ENCODE data around the gene EYS.
"Not testable (repeated sequence)": the region's sequence is repeated elsewhere in the genome, so short reads cannot be mapped to it uniquely, and the experiment has no call there.

Gene EYS

DNA sequence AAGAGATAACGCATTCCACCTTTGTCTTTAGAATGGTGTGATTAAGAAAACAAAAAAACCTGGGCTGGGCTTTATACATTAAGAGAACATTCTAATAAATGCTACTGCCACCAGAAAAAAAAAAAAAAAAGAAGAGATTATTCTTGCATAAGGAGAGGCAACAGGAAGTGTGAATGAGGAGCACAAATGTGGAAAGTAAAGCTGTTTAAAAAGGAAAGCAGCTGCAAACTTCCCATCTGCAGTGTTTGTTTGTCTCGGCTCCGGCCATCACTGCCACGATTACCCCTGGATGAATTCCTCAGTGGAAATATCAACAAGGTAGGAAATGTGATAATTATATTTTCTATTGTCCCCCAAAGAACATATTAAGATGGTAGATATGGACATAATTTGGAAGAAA is 1847.5 kb downstream of the EYS start:
- no peak for DNase-seq (ENCODE audit: insufficient read length, low spot score)
- no peak for FAIRE-seq
- no peak for TF ChIP-seq POLR2A (IDR thresholded peaks at IDR 0.05; ENCODE audit: low read depth, low read length)

DNA sequence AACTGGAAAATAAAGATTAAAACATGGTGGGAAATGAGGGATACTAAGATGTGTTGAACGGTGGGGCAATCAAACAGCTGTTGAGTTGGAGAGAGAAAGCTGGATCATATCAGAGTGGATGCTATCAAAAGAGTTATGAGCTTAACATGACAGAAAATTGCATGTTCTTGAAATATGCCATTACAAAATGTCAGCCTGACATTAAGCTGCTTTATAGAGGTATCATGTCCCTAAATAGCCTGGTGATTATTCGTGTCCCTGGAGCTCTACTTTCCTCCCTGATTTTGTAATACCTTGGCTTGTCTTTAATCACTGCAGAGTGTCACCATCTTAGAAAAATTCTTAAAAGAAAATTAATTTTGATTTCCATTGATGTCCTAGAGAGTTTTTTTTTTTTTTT is 1848.3 kb downstream of the EYS start:
- DNase-seq (ENCODE audit: insufficient read length, low spot score) = no peak
- no peak for FAIRE-seq
- TF ChIP-seq POLR2A (IDR thresholded peaks at IDR 0.05; ENCODE audit: low read depth, low read length) = no peak

DNA sequence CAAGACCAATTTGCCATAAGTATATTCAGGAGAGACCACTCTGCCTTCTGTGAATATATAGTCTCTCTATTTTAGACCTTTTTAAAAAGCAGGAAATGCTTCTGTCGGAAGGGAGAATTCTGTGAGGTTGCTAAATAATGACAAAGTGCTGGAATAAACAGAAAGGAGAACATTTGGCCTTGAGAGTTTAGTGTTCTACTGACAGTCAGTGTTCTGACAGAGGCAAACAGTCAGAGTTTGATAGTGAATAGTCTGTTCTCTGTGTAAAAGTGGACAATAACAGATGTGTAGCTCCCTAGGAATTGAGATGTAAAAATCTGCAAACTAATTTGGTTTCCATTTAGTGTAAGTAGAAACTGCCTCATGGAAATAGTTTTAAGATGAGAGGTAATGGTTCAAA is 1850.8 kb downstream of the EYS start:
- FAIRE-seq = no peak
- TF ChIP-seq POLR2A (IDR thresholded peaks at IDR 0.05; ENCODE audit: low read depth, low read length) = no peak
- DNase-seq (ENCODE audit: insufficient read length, low spot score) = no peak

DNA sequence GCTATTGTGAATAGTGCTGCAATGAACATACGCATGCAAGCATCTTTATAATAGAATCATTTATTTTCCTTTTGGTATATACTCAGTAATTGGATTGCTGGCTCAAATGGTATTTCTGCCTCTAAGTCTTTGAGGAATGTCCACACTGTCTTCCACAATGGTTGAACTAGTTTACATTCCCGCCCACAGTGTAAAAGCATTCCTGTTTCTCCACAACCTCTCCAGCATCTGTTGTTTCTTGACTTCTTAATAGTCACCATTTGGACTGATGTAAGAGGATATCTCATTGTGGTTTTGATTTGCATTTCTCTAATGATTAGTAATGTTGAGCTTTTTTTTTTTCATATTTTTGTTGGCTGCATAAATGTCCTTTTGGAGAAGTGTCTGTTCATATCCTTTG is 1862.7 kb downstream of the EYS start:
- no peak for FAIRE-seq
- TF ChIP-seq POLR2A (IDR thresholded peaks at IDR 0.05; ENCODE audit: low read depth, low read length) = no peak
- no peak for DNase-seq (ENCODE audit: insufficient read length, low spot score)

DNA sequence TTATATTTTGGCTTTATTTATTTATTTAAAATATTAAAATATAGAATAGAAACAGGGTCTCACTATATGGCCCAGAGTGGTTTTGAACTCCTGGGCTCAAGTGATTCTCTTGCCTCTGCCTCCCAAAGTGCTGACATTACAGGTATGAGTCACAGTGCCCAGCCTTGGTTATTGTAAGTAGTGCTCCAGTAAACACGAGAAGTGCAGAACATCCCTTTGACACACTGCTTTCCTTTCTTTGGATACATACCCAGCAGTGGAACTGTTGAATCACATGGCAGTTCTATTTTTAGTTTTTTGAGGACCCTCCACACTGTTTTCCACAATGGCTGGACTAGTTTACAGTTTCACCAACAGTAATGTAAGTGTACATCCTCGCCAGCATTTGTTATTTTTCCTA is 1867.5 kb downstream of the EYS start:
- TF ChIP-seq POLR2A (IDR thresholded peaks at IDR 0.05; ENCODE audit: low read depth, low read length) = no peak
- FAIRE-seq (no peak), DNase-seq (ENCODE audit: insufficient read length, low spot score) (no peak)

DNA sequence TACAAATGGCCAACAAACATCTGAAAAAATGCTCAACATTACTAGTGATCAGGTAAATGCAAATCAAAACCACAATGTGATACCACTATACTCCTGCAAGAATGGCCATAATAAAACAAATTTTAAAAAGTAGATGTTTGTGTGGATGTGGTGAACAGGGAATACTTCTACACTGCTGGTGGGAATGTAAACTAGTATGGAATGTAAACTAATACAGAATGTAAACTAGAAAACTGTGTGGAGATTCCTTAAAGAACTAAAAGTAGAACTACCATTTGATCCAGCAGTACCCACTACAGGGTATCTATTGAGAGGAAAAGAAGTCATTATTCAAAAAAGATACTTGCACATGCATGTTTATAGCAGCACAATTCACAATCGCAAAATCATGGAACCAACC is 1878.3 kb downstream of the EYS start:
- not testable (repeated sequence) for DNase-seq (ENCODE audit: insufficient read length, low spot score); FAIRE-seq

DNA sequence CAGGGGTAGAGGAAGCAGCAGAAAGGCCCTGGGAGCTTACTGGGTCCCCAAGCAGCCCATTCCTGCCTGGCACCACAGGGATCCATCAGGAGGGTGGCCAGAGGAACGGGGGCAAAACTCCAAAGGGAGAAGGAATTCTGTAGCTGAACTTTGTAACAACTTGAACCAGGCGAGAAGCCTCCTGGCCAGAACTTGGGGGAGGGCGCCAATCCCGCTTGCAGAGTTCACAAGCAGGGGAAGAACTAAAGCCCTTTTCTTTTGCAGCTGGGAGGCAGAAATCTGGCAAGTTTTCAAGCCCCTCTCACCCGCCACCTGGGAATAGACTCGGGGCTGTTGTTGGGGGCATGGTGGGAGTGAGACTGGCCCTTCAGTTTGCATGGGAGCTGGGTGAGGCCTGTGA is 1882.3 kb downstream of the EYS start:
- FAIRE-seq (no peak), DNase-seq (ENCODE audit: insufficient read length, low spot score) (no peak)
- no peak for TF ChIP-seq POLR2A (IDR thresholded peaks at IDR 0.05; ENCODE audit: low read depth, low read length)

DNA sequence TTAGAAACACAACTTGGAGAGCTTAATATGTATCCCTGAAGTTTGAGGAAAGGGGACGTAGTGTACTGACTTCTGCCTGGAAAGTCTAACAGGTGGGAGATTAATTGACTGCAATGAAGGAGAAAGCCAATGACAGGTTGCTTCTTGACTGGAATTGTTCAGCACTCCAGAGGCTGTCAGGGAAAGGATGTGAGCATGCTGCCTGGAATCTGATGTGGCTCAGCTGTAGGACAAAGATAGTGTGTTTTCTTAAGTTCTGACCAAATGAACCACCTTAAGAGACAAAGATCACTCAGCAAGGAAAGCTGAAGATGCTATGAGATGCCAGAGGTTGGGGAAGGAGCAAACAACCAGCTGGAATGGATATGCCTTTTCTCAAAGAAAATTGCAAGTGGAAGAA is 1885.6 kb downstream of the EYS start:
- DNase-seq (ENCODE audit: insufficient read length, low spot score) = no peak
- TF ChIP-seq POLR2A (IDR thresholded peaks at IDR 0.05; ENCODE audit: low read depth, low read length) = no peak
- no peak for FAIRE-seq

DNA sequence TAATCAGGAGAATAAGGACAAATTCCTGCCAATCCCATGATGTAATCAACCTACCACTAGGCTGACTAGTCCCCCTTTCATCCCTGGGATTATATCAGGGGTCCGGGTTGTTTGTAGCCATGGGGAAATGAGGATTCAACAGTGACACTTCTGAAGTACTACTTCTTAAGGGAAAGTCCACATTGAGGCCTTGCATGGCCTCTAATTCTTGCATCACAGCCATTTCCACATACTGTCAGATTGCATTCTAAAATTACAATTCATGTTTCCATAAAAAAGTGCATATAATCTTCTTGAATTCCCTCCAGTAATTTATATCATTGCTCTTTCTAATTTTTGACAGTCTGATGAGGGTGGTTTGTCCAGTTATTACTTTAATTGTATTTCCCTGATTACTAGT is 1887.2 kb downstream of the EYS start:
- DNase-seq (ENCODE audit: insufficient read length, low spot score) = no peak
- no peak for TF ChIP-seq POLR2A (IDR thresholded peaks at IDR 0.05; ENCODE audit: low read depth, low read length)
- FAIRE-seq = no peak

DNA sequence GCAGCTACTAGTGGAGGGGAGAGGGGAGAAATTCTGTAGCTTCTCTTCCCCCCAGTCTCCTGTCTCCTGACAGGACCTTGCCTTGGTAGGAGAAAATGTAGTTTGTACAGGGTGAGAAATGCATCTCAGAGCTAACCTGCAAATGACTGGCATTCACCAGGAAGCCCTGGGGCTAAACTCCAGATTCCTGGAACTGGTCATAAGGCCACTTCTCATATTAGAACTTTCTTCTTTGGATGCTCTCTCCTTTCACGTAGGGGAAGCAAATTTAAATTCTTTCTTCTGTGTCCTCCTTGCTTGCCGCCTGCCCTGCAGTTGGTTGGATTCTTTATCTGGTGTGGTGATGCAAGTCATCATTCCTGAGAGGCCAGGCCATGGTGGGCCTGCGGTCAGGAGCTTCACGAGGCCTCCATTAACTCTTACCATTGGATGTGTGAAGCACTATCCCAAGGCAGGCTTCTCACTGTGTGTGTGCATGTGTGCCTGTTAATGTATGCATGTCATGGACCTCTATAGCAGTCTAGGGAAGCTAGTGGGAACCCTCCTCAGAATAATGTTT is 1889.5 kb downstream of the EYS start:
- TF ChIP-seq POLR2A (IDR thresholded peaks at IDR 0.05; ENCODE audit: low read depth, low read length) = no peak
- FAIRE-seq (no peak), DNase-seq (ENCODE audit: insufficient read length, low spot score) (no peak)

DNA sequence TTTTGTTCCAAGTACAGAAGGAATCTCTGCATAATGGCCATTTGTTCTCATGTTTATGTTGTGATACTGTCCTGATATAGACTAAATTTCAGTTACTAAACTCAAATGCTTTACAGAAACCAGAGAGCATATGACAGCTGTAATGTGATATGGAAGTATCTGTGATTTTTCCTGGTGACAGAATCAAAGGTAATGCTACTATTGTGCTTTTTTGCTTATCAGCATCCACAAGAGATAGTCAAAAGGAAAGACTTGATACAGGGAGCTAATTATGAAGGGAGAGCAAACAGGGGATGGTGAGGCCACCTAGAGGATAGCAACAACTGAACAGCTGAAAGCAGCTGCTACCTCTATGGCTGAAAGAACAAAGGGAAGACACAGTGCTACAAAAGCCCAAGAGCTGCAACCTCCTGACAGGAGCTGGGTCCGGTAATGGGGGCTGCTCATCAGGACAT is 1890.0 kb downstream of the EYS start:
- FAIRE-seq (no peak), DNase-seq (ENCODE audit: insufficient read length, low spot score) (no peak)
- TF ChIP-seq POLR2A (IDR thresholded peaks at IDR 0.05; ENCODE audit: low read depth, low read length) = no peak

DNA sequence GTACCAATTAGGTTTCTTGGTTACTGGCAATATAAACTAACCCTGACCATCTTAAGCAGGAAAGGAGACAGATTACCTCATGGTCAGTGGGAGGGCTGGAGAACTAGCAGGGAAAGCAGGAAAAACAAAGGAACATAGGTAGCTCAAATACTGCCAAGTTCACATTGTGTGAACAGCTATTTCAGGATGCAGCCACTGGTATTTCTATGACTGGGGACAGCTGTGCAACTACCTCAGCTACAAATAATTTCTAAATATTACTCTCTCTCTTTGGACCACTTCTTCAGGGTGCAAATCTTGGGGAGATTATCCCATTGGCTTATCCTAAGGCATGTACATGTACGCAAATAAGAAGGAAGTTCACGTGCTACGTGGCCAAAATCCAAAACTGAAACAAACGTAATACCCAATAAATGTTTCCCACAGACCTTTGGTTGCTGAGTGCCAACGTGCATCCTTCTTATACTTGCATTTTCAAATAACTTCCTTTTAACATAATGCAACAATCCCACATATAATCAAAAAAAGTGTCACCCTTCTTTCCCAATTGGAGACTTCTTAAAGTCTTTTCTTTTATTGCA is 1890.5 kb downstream of the EYS start:
- no peak for TF ChIP-seq POLR2A (IDR thresholded peaks at IDR 0.05; ENCODE audit: low read depth, low read length)
- DNase-seq (ENCODE audit: insufficient read length, low spot score) (no peak), FAIRE-seq (no peak)

DNA sequence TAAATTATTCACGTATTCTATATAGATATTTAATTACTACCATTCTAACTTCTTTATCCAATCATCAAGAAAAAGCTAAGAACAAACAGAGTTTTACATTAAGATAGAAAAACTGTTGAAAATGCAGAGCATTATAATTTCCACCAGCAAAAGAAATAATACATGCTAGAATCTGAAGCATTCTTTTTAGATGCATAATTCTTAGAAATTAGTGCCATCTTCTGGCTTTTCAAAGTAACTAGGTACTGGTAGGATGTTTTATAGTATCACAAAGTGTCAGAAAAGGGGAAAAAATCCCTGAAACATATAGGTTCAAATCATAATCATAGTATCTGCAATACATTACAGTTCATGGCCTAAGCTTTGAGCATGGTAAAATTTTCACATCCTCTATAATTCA is 1892.6 kb downstream of the EYS start:
- no peak for FAIRE-seq
- no peak for TF ChIP-seq POLR2A (IDR thresholded peaks at IDR 0.05; ENCODE audit: low read depth, low read length)
- no peak for DNase-seq (ENCODE audit: insufficient read length, low spot score)

DNA sequence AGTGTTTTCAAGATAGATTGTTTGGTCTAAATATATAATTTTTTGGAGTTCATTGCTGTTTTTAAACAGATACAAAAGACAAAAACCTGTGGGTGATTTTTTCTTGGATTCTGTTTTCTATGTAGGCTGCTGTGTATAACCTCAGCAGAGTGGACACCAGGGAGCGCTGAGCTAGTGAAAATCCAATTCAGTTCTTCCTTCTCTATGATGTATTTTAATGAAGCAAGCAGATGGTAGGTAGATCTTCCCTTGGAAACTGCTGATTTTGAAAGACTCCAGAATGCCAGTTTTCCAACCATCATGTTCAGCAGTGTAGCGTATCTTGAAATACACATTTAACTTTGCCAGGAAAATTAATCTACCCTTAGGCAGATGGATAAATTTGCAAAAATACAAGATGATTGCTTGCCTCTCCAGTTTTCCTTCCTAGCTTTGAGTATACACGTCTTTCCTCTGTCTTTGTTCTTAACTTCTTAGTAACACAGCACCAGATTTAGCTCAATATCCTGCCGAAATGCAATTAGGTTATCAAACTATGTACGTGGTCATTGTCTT is 1893.4 kb downstream of the EYS start:
- DNase-seq (ENCODE audit: insufficient read length, low spot score) (no peak), FAIRE-seq (no peak)

DNA sequence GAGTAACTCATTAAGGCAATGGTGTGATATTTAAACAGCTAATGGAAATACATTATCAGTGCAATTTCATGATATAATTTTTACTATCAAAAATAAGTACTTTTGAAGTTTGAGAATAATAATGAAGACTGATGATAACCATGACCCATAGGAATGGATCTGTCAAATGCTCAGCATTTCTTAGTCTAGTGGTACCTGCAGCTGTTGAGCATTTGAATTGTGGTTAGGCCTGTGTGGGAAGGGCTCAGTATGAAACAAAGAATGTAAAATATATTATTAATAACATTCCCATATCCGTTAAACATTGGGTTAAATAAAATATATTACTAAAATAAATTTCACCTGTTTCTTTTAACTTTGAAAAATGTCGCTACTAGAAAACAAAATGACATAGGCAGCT is 1898.5 kb downstream of the EYS start:
- FAIRE-seq (no peak), DNase-seq (ENCODE audit: insufficient read length, low spot score) (no peak)
- no peak for TF ChIP-seq POLR2A (IDR thresholded peaks at IDR 0.05; ENCODE audit: low read depth, low read length)

More for the DNA sequence above, 1893.4 kb downstream of the EYS start:
- TF ChIP-seq POLR2A (IDR thresholded peaks at IDR 0.05; ENCODE audit: low read depth, low read length) = no peak
